Activated CD4-positive, CD25-positive, alpha-beta regulatory T cell treated with anti-CD3 and anti-CD28 coated beads, Interleukin-2, amount 50 U/mL, for 72 hours (primary cell): ENCODE results near the gene SHC4.

Experiments used
- DNase-seq: peaks from one replicate; pipeline ENCODE4 v3.0.0; 2021

Gene SHC4

GRCh38 chr15:48966595-48967301 lies 3.0 kb upstream of the SHC4 start:
- DNase-seq = no peak

- no peak for DNase-seq
Observed at GRCh38 chr15:48965972-48966371, 2.3 kb upstream of the SHC4 start.

- no peak for DNase-seq
Observed at GRCh38 chr15:48964898-48965297, 1.2 kb upstream of the SHC4 start.

GRCh38 chr15:48962662-48963523 lies 826 bp downstream of the SHC4 start:
- DNase-seq = no peak

GRCh38 chr15:48955967-48956366 lies 7.8 kb downstream of the SHC4 start:
- DNase-seq = no peak

GRCh38 chr15:48955370-48955769 lies 8.3 kb downstream of the SHC4 start:
- no peak for DNase-seq

- no peak for DNase-seq
Observed at GRCh38 chr15:48954538-48954937, 9.2 kb downstream of the SHC4 start.

GRCh38 chr15:48946840-48947187 lies 16.9 kb downstream of the SHC4 start:
- no peak for DNase-seq

- DNase-seq = no peak
Observed at GRCh38 chr15:48946074-48946839, 17.5 kb downstream of the SHC4 start.

- no peak for DNase-seq
Observed at GRCh38 chr15:48945386-48945785, 18.3 kb downstream of the SHC4 start.

GRCh38 chr15:48941904-48942303 lies 21.8 kb downstream of the SHC4 start:
- no peak for DNase-seq

- no peak for DNase-seq
Observed at GRCh38 chr15:48940508-48940907, 23.2 kb downstream of the SHC4 start.

GRCh38 chr15:48939648-48940047 lies 24.1 kb downstream of the SHC4 start:
- DNase-seq = no peak

GRCh38 chr15:48937886-48938285 lies 25.8 kb downstream of the SHC4 start:
- DNase-seq = no peak

GRCh38 chr15:48936666-48937065 lies 27.1 kb downstream of the SHC4 start:
- DNase-seq = no peak

- DNase-seq = no peak
Observed at GRCh38 chr15:48935236-48935635, 28.5 kb downstream of the SHC4 start.

- no peak for DNase-seq
Observed at GRCh38 chr15:48930735-48931134, 33.0 kb downstream of the SHC4 start.

- DNase-seq = no peak
Observed at GRCh38 chr15:48929661-48930060, 34.1 kb downstream of the SHC4 start.

- DNase-seq = no peak
Observed at GRCh38 chr15:48928877-48929538, 34.7 kb downstream of the SHC4 start.

- no peak for DNase-seq
Observed at GRCh38 chr15:48925714-48926223, 38.0 kb downstream of the SHC4 start.

- no peak for DNase-seq
Observed at GRCh38 chr15:48924528-48925393, 39.0 kb downstream of the SHC4 start.

- DNase-seq = no peak
Observed at GRCh38 chr15:48922046-48922445, 41.7 kb downstream of the SHC4 start.
